ENCODE data around the gene SNX1. TPM values are rescaled to one million over a fixed set of nuclear protein-coding genes. Genes with fewer than 3 reads are reported as not detected.
A peak's percentile ranks its signal among the peaks of the same experiment; 100 is the strongest.

Gene SNX1
- total RNA-seq, 1 experiment from 2014 or later, result 94.5 TPM

- ChIA-PET POLR2A (ENCODE audit: low non-redundant PET) (interaction anchor here (0.6 kb wide), 2 partner anchors 13 to 660 kb away, joined by 7 to 9 read pairs; partner anchors contain the start of gene PPIB), CTCF (interaction anchor here (0.5 to 1.1 kb wide), 2 partner anchors 539 to 552 kb away, joined by 4 to 8 read pairs; no protein-coding TSS in a partner anchor)
- intact Hi-C loops (cut with micrococcal nuclease; ENCODE audit: unreplicated experiment), result no loop called here
- Histone ChIP-seq H3K27ac (ENCODE audit: low read depth, low read length, poor library complexity, severe bottlenecking) (no peak overlapping the region), H3K27me3 (replicated peaks; ENCODE audit: insufficient read depth, low read depth, low read length, poor library complexity) (no peaks in the 10 kb centered on the region), H3K9me3 (ENCODE audit: low read depth, low read length, poor library complexity, severe bottlenecking) (no peaks in the 10 kb centered on the region), H3K36me3 (ENCODE audit: insufficient read depth, low read length, poor library complexity, severe bottlenecking) (peaks cover 2% of the 10 kb centered on the region), H3K4me1 (ENCODE audit: insufficient read depth, low read length, poor library complexity, severe bottlenecking) (peaks cover 31% of the 10 kb centered on the region), H3K4me3 (ENCODE audit: low read depth, low read length, poor library complexity, severe bottlenecking) (no peak overlapping the region)
- peak; percentile 54 for DNase-seq (ENCODE audit: low spot score)
- peak; percentile 49 for TF ChIP-seq CTCF (conservative IDR thresholded peaks at IDR 0.05; ENCODE audit: low read depth, low read length)
- no peak for TF ChIP-seq EZH2 (IDR thresholded peaks at IDR 0.05; ENCODE audit: borderline replicate concordance, low read depth, low read length, poor library complexity, severe bottlenecking)
- no TSS peak for BruUV-seq (replicated peaks)
Measured at GRCh38 chr15:64149424-64149823, 53.6 kb downstream of the SNX1 start.

- ChIA-PET CTCF (interaction anchor here (0.5 to 1.1 kb wide), 2 partner anchors 540 to 551 kb away, joined by 4 to 8 read pairs; no protein-coding TSS in a partner anchor), POLR2A (ENCODE audit: low non-redundant PET) (interaction anchor here (0.5 to 0.6 kb wide), 2 partner anchors 8 to 660 kb away, joined by 3 to 9 read pairs; no protein-coding TSS in a partner anchor)
- no peaks in the 10 kb centered on the region for H3K9me3 ChIP-seq (ENCODE audit: low read depth, low read length, poor library complexity, severe bottlenecking)
- H3K4me3 ChIP-seq (ENCODE audit: low read depth, low read length, poor library complexity, severe bottlenecking), result no peak overlapping the region
- BruUV-seq (replicated peaks), result no TSS peak
- no peak for DNase-seq (ENCODE audit: low spot score)
- H3K4me1 ChIP-seq (ENCODE audit: insufficient read depth, low read length, poor library complexity, severe bottlenecking), result peaks cover 31% of the 10 kb centered on the region
- peaks cover 3% of the 10 kb centered on the region for H3K36me3 ChIP-seq (ENCODE audit: insufficient read depth, low read length, poor library complexity, severe bottlenecking)
- no peaks in the 10 kb centered on the region for H3K27me3 ChIP-seq (replicated peaks; ENCODE audit: insufficient read depth, low read depth, low read length, poor library complexity)
- intact Hi-C loops (cut with micrococcal nuclease; ENCODE audit: unreplicated experiment), result no loop called here
- TF ChIP-seq EZH2 (IDR thresholded peaks at IDR 0.05; ENCODE audit: borderline replicate concordance, low read depth, low read length, poor library complexity, severe bottlenecking) (no peak), CTCF (conservative IDR thresholded peaks at IDR 0.05; ENCODE audit: low read depth, low read length) (no peak)
- H3K27ac ChIP-seq (ENCODE audit: low read depth, low read length, poor library complexity, severe bottlenecking), result no peak overlapping the region
Measured at GRCh38 chr15:64149893-64150578, 54.3 kb downstream of the SNX1 start.

GRCh38 chr15:64151727-64152506 is 56.1 kb downstream of the SNX1 start, which contains the start of gene SNX22:
Gene SNX22, plus strand, starts transcription at chr15:64151731. Its CDS starts 45 bp downstream, at chr15:64151776.
- peak within 1 kb of the TSS; percentile 66 for H3K4me3 ChIP-seq (ENCODE audit: low read depth, low read length, poor library complexity, severe bottlenecking)
- H3K9me3 ChIP-seq (ENCODE audit: low read depth, low read length, poor library complexity, severe bottlenecking), result no peaks in the 10 kb centered on the region
- ChIA-PET CTCF (interaction anchor here (2.0 kb wide), 1 partner anchor 542 kb away, joined by 12 read pairs; no protein-coding TSS in a partner anchor), POLR2A (ENCODE audit: low non-redundant PET) (interaction anchor here (0.7 kb wide), 1 partner anchor 58 kb away, joined by 9 read pairs; no protein-coding TSS in a partner anchor)
- no peak for DNase-seq (ENCODE audit: low spot score)
- H3K4me1 ChIP-seq (ENCODE audit: insufficient read depth, low read length, poor library complexity, severe bottlenecking), result peaks cover 20% of the 10 kb centered on the region
- H3K27ac ChIP-seq (ENCODE audit: low read depth, low read length, poor library complexity, severe bottlenecking), result no peak within 1 kb of the TSS
- H3K36me3 ChIP-seq (ENCODE audit: insufficient read depth, low read length, poor library complexity, severe bottlenecking), result peaks cover 22% of the 10 kb centered on the region
- TF ChIP-seq CTCF (conservative IDR thresholded peaks at IDR 0.05; ENCODE audit: low read depth, low read length) (no peak), EZH2 (IDR thresholded peaks at IDR 0.05; ENCODE audit: borderline replicate concordance, low read depth, low read length, poor library complexity, severe bottlenecking) (no peak)
- no TSS peak for BruUV-seq (replicated peaks)
- intact Hi-C loops (cut with micrococcal nuclease; ENCODE audit: unreplicated experiment), result loop anchor here (2.0 kb wide), 1 partner anchor 57 kb away; the partner anchor contains the start of gene SNX1
- no peaks in the 10 kb centered on the region for H3K27me3 ChIP-seq (replicated peaks; ENCODE audit: insufficient read depth, low read depth, low read length, poor library complexity)

Data from A673 (cell line).